Endometrial microvascular endothelial cells (primary cell): ENCODE data around the gene DSTYK. TPM values are rescaled to one million over a fixed set of nuclear protein-coding genes. Genes with fewer than 3 reads are reported as not detected.

ENCODE experiments used
- in situ Hi-C: cut with HindIII; loops from 2 replicates; pipeline ENCODE4 v1.10.0; 2017; ENCODE audit warnings: low sequenced_read_pairs, low pct_unique_long_range_greater_than_20kb; ENCODE audit errors: inconsistent ontology term
- total RNA-seq: library from RNA; depleted of rRNA; stranded (reverse); fragments of >200 nt; gene quantifications from one replicate; pipeline ENCODE4 v1.2.3, GENCODE V29; 2015; ENCODE audit errors: inconsistent ontology term

DSTYK gene
- total RNA-seq, 1 donor from 2014 or later, result 6.5 TPM

GRCh38 chr1:205107327-205107726 lies 104.2 kb downstream of the DSTYK start:
- in situ Hi-C loops, result no loop called here

- in situ Hi-C loops, result no loop called here
Observed at GRCh38 chr1:205102404-205102803, 109.1 kb downstream of the DSTYK start.

DNA sequence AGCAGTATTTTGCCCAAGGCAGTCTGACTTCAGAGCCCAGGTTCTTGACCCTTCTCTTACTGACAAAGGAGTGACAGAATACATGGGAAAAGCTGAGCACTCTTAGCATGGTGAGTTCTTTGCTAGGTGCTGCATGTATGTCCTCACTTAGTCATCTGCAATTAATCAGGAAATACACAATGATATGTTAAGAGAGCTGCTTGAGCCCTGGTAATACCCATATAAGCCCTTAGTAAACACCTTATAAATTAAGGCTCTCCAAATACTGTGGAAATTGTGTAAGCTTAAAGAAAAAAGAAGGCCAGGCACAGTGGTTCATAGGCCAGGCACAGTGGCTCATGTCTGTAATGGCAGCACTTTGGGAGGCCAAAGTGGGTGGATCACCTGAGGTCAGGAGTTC lies 113.3 kb downstream of the DSTYK start:
- in situ Hi-C loops, result no loop called here

- in situ Hi-C loops, result no loop called here
Observed at GRCh38 chr1:205095422-205095821, 116.1 kb downstream of the DSTYK start.

Other genes with a start within 250 kb of the DSTYK start
- gene CNTN2, start 168.5 kb downstream of the DSTYK start, total RNA-seq, result not detected
- gene TMEM81, start 127.2 kb downstream of the DSTYK start, total RNA-seq, result 2.0 TPM
- 15.4 TPM for gene RBBP5, start 89.7 kb downstream of the DSTYK start, total RNA-seq
- gene TMCC2, start 16.2 kb upstream of the DSTYK start, total RNA-seq, result 3.0 TPM
- 3.7 TPM for gene NUAK2, start 110.0 kb upstream of the DSTYK start, total RNA-seq
- gene KLHDC8A, start 145.2 kb upstream of the DSTYK start, total RNA-seq, result not detected
- gene LEMD1, start 210.4 kb upstream of the DSTYK start, total RNA-seq, result not detected
- gene BLACAT1, start 244.3 kb upstream of the DSTYK start, total RNA-seq, result not detected